ENCODE results near the gene AKR1C2.
"Not testable (repeated sequence)": the region's sequence is repeated elsewhere in the genome, so short reads cannot be mapped to it uniquely, and the experiment has no call there.

AKR1C2 gene

DNA sequence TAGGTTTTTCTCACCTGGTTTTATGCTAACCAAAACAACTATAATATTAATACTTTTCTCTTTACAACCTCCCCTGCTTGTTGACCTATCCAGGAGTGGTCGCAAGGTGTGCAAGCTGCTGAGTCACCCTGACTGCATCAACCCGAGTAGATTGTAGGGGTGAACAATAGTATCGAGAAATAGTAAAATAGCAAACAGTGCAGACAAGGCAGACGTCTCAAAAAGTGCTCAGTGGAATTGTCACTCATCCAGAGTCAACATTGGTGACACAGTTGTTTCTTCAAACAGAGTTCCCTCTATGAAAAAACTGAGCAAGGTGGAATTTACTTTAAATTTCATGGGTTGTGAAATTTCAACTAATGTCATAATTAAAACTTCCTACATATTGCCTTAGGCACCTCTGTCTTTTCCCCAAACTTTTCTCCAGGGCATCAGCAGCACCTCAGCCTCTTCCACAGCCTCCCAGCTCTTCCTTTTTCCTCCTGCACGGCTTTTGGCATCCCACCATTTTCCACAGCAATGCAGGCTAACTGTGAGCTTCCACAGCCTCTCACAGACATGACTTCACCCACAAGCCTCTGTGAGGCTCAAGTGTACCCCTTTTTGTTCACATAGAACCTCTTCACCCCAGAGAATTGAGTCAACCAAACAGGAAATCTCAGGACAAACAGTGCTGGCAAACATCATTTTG lies 46.6 kb downstream of the AKR1C2 start:
- DNase-seq (ENCODE audit: low read depth in 3 of 3): not testable (repeated sequence)

DNA sequence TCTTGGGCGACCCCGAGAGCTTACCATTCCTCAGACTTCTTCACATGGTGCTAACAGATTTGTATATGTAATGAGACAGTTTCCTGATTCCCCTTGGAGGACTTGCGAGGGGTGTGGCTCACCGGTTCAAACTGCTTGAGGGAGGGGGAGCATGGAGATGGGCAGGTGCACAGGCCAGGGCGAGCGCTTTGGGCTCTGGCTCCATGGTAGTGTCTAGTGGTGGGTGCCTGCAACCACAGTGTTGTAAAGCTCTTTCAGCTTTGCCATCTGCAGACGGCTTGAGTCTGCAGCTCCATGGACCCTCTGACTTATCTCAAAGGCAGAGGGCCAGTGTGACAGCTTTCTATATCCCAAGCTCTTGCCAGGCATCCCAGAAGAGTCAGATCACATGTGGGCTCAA lies 47.6 kb downstream of the AKR1C2 start:
- not testable (repeated sequence) for DNase-seq (ENCODE audit: low read depth in 3 of 3)

DNA sequence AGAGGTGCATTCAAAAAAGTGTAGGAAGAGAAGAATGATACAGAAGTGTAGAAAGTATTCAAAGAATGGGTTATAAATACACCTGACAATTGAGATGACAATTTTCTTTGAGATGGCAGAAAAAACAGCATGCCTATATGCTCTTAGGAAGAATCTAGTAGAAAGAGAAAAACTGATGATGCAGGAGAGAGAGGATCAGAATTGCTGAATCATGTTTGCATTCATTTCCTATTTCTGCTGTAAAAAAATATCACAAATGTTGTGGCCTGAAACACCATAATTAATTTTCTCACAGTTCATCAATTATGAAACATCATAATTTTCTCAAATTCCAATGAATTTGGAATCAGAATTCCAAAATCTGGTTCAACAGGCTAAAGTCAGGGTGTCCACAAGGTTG lies 50.3 kb downstream of the AKR1C2 start:
- DNase-seq (ENCODE audit: low read depth in 3 of 3): no peak

DNA sequence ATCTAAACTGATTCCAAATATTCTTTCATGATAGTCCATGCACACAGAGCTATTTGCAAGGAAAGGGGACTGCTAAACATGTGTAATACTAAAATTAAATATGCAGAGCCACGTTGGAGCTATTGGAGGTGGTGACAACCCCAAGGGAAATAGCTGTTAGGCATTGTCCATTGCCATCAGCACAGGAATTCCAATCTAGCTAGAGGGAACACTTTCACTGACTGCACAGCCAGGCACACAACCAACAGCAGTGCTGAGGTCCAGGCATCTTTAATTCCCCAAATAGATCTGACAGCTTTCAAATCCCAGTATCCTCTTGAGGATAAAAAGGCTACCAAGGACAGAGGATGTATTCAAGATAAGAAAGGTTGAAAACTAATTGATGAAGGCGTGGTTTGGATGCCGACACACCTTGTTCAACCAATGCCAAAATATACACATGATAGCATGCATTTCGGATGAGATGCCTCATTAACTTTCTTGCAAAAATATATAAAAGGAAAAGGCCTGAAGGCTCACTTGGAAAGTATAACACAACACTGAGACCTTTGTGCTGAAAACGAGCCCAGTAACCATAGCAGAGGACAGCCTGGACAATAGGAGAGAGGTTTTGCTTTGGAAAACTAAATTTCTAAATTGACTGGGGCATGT lies 52.0 kb downstream of the AKR1C2 start:
- DNase-seq (ENCODE audit: low read depth in 3 of 3): not testable (repeated sequence)

DNA sequence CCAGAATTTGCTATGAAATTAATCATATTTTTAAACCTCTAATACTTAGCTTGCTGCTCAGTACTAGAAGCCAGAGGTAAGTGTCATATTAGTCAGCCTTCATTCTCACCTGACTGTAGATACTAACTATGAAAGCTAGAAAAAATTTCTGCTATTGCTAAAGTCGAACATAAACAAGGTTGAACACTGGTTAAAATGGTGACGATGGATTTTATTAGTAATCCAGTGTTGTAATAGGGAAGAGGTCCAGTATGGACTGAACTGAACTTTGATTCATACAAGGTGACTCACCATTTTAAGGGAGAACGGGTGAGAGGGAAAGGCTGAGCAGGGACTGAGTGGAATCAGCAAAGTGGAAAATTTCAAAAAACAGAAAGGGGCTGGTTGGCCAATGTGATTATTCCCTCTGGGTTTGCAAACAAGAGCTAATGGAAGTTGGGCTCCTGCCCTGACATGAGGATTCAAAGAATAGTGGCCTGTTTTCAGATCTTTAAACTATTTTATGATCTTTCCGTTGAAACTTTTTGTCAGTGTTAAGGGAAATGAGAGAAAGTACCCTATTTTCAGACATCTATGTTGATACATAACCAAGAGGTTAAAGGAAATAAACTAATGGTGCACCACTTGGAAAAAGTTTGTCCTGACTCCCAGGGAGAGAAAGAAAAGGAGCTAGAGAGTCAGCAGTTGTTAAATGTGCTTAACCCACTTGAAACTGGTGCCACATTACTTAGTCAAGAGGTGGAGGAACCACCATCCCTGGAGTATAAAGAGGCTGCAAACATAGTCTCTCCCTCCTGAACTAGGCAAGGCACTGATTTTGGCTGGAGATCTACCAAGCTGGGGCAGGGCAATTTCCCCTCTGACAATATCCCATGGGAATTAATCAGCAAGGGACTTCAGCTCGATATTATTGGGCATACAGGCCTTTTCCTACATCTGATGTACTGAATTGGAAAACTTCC lies 55.7 kb downstream of the AKR1C2 start:
- DNase-seq (ENCODE audit: low read depth in 3 of 3): no peak

DNA sequence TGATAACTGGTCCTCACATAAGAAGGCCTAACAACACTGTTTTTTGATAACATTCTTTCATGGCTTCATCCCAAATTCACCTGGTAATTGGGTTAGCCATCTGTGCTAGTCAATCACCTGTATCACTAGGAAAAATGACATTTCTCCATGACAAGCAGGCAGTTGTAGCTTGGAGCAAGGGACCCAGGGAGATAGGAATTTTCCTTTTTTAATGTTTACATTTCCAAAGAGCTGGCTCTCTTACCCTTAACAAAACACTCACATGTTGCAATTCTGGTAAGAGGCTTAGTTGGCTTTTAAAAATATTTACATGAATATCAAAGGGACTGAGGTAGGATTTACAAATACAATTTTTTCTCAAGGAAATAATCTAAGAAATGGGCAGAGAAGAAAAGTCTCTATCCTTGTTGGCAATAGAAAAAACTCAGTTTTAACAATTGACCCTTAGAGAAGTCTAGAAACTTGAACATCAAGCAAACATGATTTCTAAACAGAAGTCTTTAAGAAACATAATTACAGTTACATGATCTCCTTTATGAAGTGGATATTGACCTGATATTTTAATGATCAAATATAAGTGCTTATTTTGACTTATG lies 56.5 kb downstream of the AKR1C2 start:
- DNase-seq (ENCODE audit: low read depth in 3 of 3): no peak

DNA sequence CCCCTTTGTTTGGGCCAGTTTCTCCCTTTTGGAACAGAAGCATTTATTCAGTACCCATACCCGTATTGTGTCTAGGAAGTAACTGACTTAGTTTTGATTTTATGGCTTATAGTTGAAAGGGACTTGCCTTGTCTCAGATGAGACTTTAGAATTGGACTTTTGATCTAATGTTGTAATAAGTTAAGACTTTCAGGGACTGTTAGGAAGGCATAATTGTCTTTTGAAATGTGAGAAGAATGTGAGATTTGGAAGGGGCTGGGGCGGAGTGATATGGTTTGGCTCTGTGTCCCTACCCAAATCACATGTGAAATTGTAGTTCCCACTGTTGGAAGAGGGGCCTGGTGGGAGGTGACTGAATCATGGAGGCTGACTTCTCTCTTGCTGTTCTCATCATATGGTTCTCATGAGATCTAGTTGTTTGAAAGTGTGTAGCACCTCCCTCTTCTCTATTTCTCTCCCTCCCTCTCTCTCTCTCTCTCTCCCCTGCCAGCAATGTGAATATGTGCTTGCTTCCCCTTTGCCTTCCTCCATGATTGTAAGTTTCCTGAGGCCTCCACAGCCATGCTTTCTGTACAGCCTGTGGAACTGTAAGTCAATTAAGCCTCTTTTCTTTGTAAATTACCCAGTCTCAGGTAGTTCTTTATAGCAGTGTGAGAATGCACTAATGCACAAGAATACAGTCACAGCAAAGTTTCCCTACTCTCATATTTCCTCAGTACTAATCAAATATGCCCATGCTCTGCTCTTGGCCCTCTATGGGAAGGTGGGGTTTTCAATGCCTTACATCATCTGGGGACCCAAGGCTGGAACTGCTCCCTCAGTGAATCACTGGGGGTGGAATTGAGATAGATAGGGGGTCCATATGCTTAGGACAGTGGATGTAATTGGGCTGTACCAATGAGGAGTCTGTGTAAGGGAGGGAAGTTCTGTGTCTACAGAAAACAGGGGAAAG lies 57.6 kb downstream of the AKR1C2 start:
- DNase-seq (ENCODE audit: low read depth in 3 of 3): no peak

DNA sequence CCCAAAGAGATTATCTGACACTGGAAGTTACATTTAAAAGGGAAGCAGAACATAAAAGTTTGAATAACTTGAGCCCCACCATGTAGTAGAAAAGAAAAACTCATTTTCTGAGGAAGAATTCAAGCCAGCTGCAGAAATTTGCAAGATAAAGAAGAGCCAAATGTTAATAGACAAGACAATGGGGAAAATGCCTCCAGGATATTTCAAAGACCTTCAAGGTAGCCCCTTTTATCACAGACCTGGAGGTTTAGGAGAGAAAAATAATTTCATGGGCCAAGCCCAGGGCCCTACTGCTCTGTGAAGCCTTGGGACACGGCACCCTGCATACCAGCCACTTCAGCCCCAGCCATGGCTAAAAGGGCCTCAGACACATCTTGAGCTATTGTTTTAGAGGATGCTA lies 58.8 kb downstream of the AKR1C2 start:
- no peak for DNase-seq (ENCODE audit: low read depth in 3 of 3)

DNA sequence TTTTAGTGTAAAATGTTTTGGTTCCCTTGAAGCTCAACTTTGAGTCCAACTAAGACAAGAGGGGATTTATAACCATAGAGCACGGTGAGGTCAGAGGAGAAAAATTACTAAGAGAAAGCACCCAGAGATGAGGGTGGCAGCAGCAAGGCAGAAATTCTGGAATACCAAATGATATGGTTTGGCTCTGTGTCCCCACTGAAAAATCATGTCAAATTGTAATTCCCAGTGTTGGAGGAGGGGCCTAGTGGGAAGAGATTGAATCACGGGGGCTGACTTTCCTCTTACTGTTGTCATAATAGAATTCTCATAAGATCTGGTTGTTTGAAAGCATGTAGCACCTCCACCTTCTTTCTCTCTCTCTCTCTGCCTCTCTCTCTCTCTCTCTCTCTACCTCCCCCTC lies 59.8 kb downstream of the AKR1C2 start:
- no peak for DNase-seq (ENCODE audit: low read depth in 3 of 3)

DNA sequence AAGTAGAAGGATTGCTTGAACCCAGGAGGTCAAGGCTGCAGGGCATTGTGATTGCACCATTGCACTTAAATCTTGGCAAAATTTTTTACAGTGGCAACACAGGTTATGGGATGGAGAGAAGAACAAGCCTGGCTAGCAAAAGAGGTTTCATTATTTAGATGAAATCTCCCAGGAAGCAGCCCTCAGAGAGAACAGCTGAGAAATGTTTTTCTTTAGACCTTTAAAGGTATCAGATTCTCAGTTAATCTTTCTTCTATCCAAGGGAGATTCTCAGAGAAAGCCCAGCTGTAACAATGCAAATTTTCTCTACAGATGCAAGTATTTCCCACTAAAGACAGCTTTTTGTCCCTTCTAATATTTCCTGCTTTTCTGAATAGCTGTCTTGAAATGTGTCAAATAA lies 60.2 kb downstream of the AKR1C2 start:
- DNase-seq (ENCODE audit: low read depth in 3 of 3): not testable (repeated sequence)

DNA sequence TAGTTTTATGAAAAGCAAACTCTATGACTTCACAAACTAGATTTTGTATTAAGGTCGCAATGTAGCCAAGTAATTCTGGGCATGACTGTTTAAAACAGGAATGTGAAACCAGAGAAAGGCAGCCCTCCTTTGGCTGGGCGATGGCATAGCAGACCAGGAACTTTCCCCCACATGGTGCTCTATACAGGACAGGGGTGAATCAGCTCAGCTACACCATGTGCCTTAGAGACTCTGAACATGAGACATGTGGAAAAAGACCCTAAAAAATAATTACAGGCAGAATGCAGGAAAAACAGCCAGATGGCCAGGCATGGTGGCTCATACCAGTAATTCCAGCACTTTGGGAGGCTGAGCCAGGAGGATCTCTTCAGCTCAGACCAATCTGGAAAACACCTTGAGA lies 60.7 kb downstream of the AKR1C2 start:
- not testable (repeated sequence) for DNase-seq (ENCODE audit: low read depth in 3 of 3)

DNA sequence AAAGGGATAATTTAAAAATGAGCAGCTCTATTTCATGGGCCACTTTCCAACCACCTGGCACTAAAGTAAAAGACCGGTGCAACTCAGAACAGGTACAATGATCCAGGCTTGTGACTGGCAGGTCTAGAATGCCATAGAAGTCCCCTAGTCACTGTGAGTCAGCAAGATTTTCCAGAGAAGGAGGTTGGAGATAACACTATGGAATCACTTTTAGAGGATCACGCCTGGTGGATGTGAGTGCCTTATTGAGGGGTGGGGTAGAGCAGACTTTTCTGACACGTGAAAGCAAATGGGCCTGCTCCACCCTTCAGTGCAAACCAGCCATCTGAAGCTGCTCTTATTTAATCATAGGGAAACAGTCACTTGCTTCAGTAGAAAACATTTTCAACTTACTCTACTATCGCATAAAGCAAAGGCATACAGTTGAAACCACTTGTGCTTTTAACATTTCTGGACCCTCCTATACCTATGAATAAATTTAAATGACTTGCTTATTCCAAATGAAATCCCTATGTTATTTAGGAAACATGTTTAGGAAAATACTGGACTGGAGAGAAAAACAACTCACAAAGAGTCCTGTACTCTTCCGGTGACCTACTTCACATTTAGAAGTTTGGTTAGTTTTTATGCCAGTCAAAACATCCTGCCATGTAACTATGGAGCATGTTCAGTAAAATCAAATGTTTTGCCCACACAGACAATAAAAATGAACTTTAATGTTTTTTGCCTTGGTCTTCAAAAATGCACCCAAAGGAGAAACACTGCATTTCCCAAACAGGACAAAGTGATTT lies 61.9 kb downstream of the AKR1C2 start:
- DNase-seq (ENCODE audit: low read depth in 3 of 3): no peak

DNA sequence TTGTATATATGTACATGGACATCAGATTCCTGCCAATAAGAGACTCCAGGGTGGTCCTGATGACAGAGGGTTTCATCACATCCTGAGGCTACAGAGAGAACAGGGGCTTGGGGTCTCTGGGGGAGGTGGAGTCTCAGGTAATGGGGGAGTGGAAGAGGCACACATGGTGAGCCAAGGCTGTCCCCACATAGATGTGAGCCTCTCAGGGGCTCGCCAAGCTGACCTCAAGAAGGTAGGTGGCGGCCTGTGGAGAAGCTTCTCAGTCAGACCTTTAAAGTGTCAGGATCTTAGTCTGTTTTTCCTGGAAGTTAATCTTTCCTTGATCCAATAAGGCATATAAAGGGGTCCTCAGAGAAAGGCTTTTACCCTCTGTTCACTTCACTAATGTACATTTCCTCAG lies 62.7 kb downstream of the AKR1C2 start:
- DNase-seq (ENCODE audit: low read depth in 3 of 3): not testable (repeated sequence)

DNA sequence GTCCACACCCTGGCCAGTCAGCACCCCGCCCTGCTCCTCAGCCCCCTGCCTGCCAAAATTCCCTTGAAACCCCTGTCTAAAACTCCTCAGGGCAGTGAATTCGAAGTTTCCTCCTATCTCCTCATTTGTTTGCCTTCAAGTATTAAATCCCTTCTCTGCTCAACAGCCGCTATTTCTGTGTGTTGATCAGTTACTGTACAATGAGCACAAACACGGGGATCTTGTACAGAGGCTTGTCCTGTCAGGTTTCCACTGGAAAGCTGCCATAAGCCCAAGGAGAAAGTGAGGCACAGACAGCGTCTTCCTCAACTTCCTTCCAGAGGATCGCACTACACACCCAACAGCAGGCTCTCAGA lies 63.6 kb downstream of the AKR1C2 start:
- DNase-seq (ENCODE audit: low read depth in 3 of 3): not testable (repeated sequence)

DNA sequence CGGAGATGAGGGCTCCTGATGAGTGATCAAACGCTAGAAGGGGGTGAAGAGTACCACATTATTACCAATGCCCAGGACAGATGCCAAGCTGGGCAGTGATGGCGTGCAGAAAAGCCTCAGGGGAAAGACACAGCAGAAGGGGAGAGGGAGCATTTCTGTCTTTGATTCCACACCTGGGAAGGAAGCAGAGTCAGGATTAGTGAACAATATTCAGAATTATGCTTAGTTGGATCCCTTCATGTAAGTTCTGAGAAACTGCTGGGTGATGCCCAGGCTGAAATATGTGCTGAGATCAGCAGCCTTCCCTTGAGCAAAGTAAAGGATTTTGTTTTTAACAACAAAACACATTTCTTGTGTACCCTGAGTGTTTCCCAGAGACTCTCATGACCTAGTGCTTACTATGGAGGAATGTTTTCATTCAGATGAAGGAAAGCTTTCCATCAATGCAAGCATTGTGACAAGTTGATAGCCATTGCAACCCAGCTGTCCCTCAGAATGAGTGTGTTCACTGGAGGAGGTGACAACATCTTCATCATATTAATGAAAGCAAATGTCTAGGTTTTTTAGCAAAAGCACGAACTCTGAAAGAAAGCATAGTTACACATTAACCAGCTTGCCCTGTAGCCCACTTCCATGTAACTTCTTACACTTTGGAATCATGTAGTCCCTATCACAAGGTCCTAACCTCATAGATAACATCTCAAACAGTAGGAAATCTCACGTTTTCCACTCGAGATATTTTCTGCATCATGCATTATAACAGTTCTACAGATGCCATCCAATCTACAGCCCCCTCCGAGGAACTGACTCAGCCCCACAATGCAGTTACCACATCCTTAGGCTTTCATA lies 64.2 kb downstream of the AKR1C2 start:
- no peak for DNase-seq (ENCODE audit: low read depth in 3 of 3)

Measured in stimulated activated CD4-positive, alpha-beta T cell treated with anti-CD3 and anti-CD28 coated beads, TNF-alpha, amount 100 ng/mL, for 48 hours (primary cell).